K562 (cell line): Measurements from ENCODE around the gene FOXK2. TPM values are rescaled to one million over a fixed set of nuclear protein-coding genes. Genes with fewer than 3 reads are reported as not detected.

Experiments
- ATAC-seq: fragments of 200-7000 bp; cut with Tn5 transposase; 3 replicates; pipeline ENCODE4 v1.9.1; 2020; ENCODE audit warnings: moderate library complexity
- BruUV-seq: library from RNA; stranded (reverse); fragments of 400-500 nt; replicated peaks from 2 replicates; lab custom pipeline; 2021; lab: Mats Ljungman, UMichigan
- CTCF ChIA-PET: fragments of 300-600 bp; formaldehyde crosslinking; extraction: SDS; loops from one replicate; lab custom pipeline; 2021; ENCODE audit warnings: low intra/inter-chr PET ratio; lab: Yijun Ruan, JAX
- POLR2A ChIA-PET: fragments of 300-600, 350-650 bp; sonication (Branson Sonifier 250); formaldehyde crosslinking; extraction: SDS; loops from one replicate; lab custom pipeline; 2021; ENCODE audit warnings: antibody characterized with exemption, inconsistent platforms; lab: Yijun Ruan, JAX
- DNase-seq, 4 experiments: peaks; one replicate each; pipeline versions ENCODE4 v3.0.0 to v3.0.0-alpha.2; 2011 to 2018; ENCODE audit warnings: low spot score in 3 of 4, mixed read lengths in 3 of 4; ENCODE audit errors: extremely low read depth in 1 of 4
- FAIRE-seq: peaks from 2 replicates; lab custom pipeline; 2011; peaks lifted over from hg19 to GRCh38; lab: Jason Lieb, UNC
- H2AFZ ChIP-seq: 2 replicates; pipeline ENCODE4 v1.6.0; 2011; ENCODE audit warnings: low read depth, low read length, control low read depth, inconsistent platforms
- H3K27ac ChIP-seq: fragments of 200-600 bp; 3 replicates; pipeline ENCODE4 v1.8.0; 2011; ENCODE audit warnings: low read depth, mild to moderate bottlenecking, control low read depth, inconsistent platforms, low read length, moderate library complexity, mixed read lengths; ENCODE audit errors: extremely low read depth
- H3K27me3 ChIP-seq, 2 experiments: fragments of 300-600 bp in 1 of 2; 2 replicates in 1 of 2; 3 replicates in 1 of 2; pipeline versions ENCODE4 v1.6.0 to v1.8.0; 2011; ENCODE audit warnings: inconsistent platforms in 2 of 2, low read length in 2 of 2, mild to moderate bottlenecking in 1 of 2, mixed read lengths in 1 of 2, moderate library complexity in 1 of 2; ENCODE audit not compliant: control insufficient read depth in 2 of 2, insufficient read depth in 2 of 2
- H3K36me3 ChIP-seq: fragments of 300-600 bp; 3 replicates; pipeline ENCODE4 v1.8.0; 2011; ENCODE audit warnings: mild to moderate bottlenecking, low read length, inconsistent platforms; ENCODE audit not compliant: control insufficient read depth, insufficient read depth
- H3K4me1 ChIP-seq, 2 experiments: fragments of 200-600 bp in 1 of 2; replicated peaks in 1 of 2; 2 replicates in 1 of 2; 3 replicates in 1 of 2; pipeline versions ENCODE4 v1.5.1 to v1.8.0; 2011; ENCODE audit warnings: inconsistent platforms in 2 of 2, low read length in 2 of 2, mild to moderate bottlenecking in 1 of 2, mixed read lengths in 1 of 2, moderate library complexity in 1 of 2; ENCODE audit not compliant: control insufficient read depth in 2 of 2, insufficient read depth in 2 of 2
- H3K4me2 ChIP-seq: 2 replicates; pipeline ENCODE4 v1.6.1; 2011; ENCODE audit warnings: low read length, control low read depth, inconsistent platforms, mixed read lengths; ENCODE audit not compliant: insufficient read depth
- H3K4me3 ChIP-seq: fragments of 200-600 bp; sonication (generic), shearing (Covaris generic); 2 replicates; pipeline ENCODE4 v1.5.1; 2016; ENCODE audit warnings: control low read depth, inconsistent platforms
- H3K79me2 ChIP-seq: fragments of 200-600 bp; 3 replicates; pipeline ENCODE4 v1.8.0; 2011; ENCODE audit warnings: low read length, inconsistent platforms; ENCODE audit not compliant: control insufficient read depth, insufficient read depth
- H3K9ac ChIP-seq, 2 experiments: 2 replicates each; pipeline versions ENCODE4 v1.6.0 to v1.6.1; 2011; ENCODE audit warnings: low read depth in 2 of 2, low read length in 2 of 2, control low read depth in 1 of 2, inconsistent platforms in 1 of 2, mild to moderate bottlenecking in 1 of 2, mixed read lengths in 1 of 2; ENCODE audit not compliant: insufficient read depth in 1 of 2
- H3K9me1 ChIP-seq: one replicate; pipeline ENCODE4 v1.6.0; 2011; ENCODE audit warnings: inconsistent platforms, mild to moderate bottlenecking, low read length, moderate library complexity; ENCODE audit not compliant: control insufficient read depth, insufficient read depth
- H3K9me3 ChIP-seq: replicated peaks from 2 replicates; pipeline ENCODE4 v1.5.1; 2011; ENCODE audit warnings: low read depth, low read length, inconsistent platforms; ENCODE audit not compliant: control insufficient read depth, insufficient read depth
- H4K20me1 ChIP-seq: replicated peaks from 2 replicates; pipeline ENCODE4 v1.6.1; 2011; ENCODE audit warnings: low read length, inconsistent platforms, mixed read lengths; ENCODE audit not compliant: control insufficient read depth, insufficient read depth
- POLR2G ChIP-seq: fragments of 200-400 bp; formaldehyde crosslinking; IDR thresholded peaks from 2 replicates; pipeline ENCODE4 v1.6.1; 2017; ENCODE audit warnings: low read depth, mild to moderate bottlenecking, antibody characterized with exemption, low read length, moderate library complexity
- WGBS: fragments of 100-300 bp; shearing (Covaris generic); methylation state at CpG from one replicate; pipeline ENCODE4 v1.1.6; 2016; ENCODE audit warnings: low coverage, mixed read lengths; ENCODE audit not compliant: insufficient coverage; ENCODE audit errors: missing lambda C conversion rate; 5-methylcytosine and 5-hydroxymethylcytosine counted together
- in situ Hi-C: fragments of 300-500 bp; cut with MboI; formaldehyde crosslinking; loops from 4 replicates; pipeline ENCODE4 v1.15.0; 2018; ENCODE audit warnings: inconsistent platforms, mixed read lengths
- intact Hi-C: fragments of 100-400 bp; cut with micrococcal nuclease; formaldehyde crosslinking; loops from 2 replicates; pipeline ENCODE4 v1.14.2; 2022
- polyA plus RNA-seq, 8 experiments: library from polyadenylated mRNA; depleted of rRNA in 4 of 8; stranded (reverse) in 5 of 8; unstranded in 3 of 8; fragments of >200 nt; fragmentation: Nextera tagmentation in 2 of 8; fragmentation: Illumina TruSeq in 1 of 8; extraction: Ambion mirVana in 2 of 8; extraction: Trizol in 1 of 8; gene quantifications; 2 replicates each; pipeline versions ENCODE4 v1.2.1 to v1.2.3, GENCODE V29; 2011 to 2014; ENCODE audit warnings: inconsistent platforms in 1 of 8, missing spikeins in 1 of 8
- total RNA-seq, 7 experiments: library from RNA; depleted of rRNA in 6 of 7; stranded (reverse); fragments of >200 nt in 6 of 7; fragmentation: Illumina TruSeq in 2 of 7; extraction: Trizol in 2 of 7; gene quantifications; 2 replicates each; pipeline versions ENCODE4 v1.2.1 to v1.2.3, GENCODE V29; 2011 to 2021; ENCODE audit warnings: low replicate concordance in 1 of 7
- TF ChIP-seq, protein P1 (sequence below): fragments of 450-650 bp; IDR thresholded peaks from 2 replicates; pipeline ENCODE4 v1.6.1; 2016; ENCODE audit warnings: low read depth

Gene FOXK2
- total and polyA plus RNA-seq, 9 of the 15 experiments (the other 6 are each of a cell fraction or from before 2014, with no cell fraction given): 3.0 to 86.0 (median 44.1) TPM

GRCh38 chr17:82566129-82566960 is 46.8 kb downstream of the FOXK2 start:
- H3K9me3 ChIP-seq: no peaks in the 10 kb centered on the region
- no peak overlapping the region for H3K27ac ChIP-seq
- H3K4me2 ChIP-seq: no peak overlapping the region
- TF ChIP-seq, protein P1, sequence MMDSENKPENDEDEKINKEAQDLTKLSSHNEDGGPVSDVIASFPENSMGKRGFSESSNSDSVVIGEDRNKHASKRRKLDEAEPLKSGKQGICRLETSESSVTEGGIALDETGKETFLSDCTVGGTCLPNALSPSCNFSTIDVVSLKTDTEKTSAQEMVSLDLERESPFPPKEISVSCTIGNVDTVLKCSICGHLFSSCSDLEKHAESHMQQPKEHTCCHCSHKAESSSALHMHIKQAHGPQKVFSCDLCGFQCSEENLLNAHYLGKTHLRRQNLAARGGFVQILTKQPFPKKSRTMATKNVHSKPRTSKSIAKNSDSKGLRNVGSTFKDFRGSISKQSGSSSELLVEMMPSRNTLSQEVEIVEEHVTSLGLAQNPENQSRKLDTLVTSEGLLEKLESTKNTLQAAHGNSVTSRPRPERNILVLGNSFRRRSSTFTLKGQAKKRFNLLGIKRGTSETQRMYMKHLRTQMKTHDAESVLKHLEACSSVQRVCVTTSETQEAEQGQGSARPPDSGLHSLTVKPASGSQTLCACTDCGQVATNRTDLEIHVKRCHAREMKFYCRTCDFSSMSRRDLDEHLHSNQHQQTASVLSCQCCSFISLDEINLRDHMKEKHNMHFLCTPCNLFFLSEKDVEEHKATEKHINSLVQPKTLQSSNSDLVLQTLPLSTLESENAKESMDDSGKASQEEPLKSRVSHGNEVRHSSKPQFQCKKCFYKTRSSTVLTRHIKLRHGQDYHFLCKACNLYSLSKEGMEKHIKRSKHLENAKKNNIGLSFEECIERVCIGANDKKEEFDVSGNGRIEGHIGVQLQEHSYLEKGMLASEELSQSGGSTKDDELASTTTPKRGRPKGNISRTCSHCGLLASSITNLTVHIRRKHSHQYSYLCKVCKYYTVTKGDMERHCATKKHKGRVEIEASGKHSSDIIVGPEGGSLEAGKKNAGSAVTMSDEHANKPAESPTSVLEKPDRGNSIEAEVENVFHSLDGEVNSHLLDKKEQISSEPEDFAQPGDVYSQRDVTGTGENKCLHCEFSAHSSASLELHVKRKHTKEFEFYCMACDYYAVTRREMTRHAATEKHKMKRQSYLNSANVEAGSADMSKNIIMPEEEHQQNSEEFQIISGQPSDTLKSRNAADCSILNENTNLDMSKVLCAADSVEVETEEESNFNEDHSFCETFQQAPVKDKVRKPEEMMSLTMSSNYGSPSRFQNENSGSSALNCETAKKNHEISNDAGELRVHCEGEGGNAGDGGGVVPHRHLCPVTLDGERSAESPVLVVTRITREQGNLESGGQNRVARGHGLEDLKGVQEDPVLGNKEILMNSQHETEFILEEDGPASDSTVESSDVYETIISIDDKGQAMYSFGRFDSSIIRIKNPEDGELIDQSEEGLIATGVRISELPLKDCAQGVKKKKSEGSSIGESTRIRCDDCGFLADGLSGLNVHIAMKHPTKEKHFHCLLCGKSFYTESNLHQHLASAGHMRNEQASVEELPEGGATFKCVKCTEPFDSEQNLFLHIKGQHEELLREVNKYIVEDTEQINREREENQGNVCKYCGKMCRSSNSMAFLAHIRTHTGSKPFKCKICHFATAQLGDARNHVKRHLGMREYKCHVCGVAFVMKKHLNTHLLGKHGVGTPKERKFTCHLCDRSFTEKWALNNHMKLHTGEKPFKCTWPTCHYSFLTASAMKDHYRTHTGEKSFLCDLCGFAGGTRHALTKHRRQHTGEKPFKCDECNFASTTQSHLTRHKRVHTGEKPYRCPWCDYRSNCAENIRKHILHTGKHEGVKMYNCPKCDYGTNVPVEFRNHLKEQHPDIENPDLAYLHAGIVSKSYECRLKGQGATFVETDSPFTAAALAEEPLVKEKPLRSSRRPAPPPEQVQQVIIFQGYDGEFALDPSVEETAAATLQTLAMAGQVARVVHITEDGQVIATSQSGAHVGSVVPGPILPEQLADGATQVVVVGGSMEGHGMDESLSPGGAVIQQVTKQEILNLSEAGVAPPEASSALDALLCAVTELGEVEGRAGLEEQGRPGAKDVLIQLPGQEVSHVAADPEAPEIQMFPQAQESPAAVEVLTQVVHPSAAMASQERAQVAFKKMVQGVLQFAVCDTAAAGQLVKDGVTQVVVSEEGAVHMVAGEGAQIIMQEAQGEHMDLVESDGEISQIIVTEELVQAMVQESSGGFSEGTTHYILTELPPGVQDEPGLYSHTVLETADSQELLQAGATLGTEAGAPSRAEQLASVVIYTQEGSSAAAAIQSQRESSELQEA: no peak
- TF ChIP-seq POLR2G: peak; percentile 24; the same call in 1 of the 2 replicates
- H3K4me1 ChIP-seq: peaks cover 0 to 10% of the 10 kb centered on the region in 2 experiments; a peak in 2 of 5 replicates
- no peak overlapping the region; a peak in 1 of 4 replicates for H3K9ac ChIP-seq
- FAIRE-seq (no peak), ATAC-seq (no peak), DNase-seq (no peak)
- intact Hi-C loops (no loop called here), in situ Hi-C loops (no loop called here)
- no peak overlapping the region for H3K4me3 ChIP-seq
- H3K36me3 ChIP-seq: peaks cover 77% of the 10 kb centered on the region
- H3K27me3 ChIP-seq: no peaks in the 10 kb centered on the region
- ChIA-PET CTCF (no interaction called here), POLR2A (no interaction called here)
- no peak overlapping the region for H2AFZ ChIP-seq
- H3K79me2 ChIP-seq: peaks cover 79% of the 10 kb centered on the region
- WGBS: 93% methylated on average over 17 of the region's 18 CpGs
- H4K20me1 ChIP-seq: peaks cover 23% of the 10 kb centered on the region
- no TSS peak for BruUV-seq
- peaks cover 4% of the 10 kb centered on the region for H3K9me1 ChIP-seq
